Stimulated activated CD8-positive, alpha-beta memory T cell treated with anti-CD3 and anti-CD28 coated beads, Interleukin-2, amount 100 ng/mL, for 1 hour (primary cell): ENCODE results near the gene CEND1.

Experiments used
- DNase-seq, 2 donors: peaks; one replicate each; pipeline ENCODE4 v3.0.0-alpha.2; 2020; ENCODE audit warnings: low read depth in 2 of 2

The CEND1 gene

DNA sequence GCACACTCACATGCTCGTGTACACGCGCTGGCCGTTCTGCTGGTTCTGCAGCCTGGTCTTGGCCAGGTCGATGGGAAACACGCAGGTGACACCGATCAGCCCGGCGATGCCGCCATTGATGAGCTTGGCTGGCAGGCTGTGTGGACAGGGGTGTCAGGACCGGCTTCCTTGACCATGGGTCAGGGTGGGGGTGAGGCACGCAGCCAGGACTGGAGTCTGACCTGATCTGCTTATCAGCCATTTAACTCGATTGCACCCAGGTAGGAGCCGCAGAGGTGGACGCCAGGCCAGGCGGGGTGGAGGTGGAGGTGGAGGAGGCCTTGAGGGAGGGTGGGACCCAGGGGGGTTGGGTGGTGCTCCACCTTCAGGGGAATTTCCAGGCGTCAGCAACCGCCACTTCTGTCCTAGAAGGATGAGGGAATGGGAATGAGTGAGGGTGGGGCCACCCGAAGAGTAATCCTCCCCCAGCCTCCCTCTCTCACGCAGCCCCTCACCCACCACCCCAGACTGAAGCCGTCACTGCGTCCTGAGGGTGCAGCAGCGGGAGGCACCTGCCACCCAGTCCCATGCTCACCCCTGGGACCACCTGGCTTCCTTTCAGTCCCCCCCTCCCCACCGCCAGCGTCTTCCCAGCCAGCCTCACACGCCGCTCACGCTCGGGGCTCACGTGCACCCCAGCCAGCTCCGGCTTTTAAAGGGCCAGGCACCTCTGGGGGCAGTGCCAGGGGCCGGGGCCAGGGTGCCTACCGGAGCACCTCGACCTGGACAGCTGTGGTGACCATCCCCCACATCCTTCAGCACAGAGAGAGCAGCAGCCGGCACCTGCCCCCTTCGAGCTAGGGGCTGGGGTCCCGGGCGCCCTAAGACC is 5.1 kb upstream of the CEND1 start:
- no peak for DNase-seq

GRCh38 chr11:794013-794765 is 4.3 kb upstream of the CEND1 start:
- DNase-seq: no peak

DNA sequence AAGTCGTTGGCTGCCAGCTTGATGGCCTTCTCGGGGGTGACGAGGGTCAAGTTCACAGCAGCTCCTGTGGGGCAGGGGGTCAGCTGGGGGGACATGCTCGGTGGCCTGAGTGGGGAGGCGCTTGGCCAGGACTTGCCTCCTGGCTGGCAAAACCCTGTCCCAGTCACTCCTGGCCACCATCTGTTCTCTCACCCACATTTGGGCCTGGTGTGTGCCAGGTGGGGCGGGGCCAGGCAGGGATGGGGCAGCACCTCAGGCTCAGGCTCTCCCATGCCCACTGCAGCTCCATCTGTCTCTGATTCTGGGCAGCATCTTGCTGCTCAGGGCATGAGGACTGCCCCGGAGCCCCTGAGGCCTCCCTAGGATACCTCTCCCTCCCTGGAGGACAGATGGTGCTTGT is 3.7 kb upstream of the CEND1 start:
- no peak for DNase-seq

DNA sequence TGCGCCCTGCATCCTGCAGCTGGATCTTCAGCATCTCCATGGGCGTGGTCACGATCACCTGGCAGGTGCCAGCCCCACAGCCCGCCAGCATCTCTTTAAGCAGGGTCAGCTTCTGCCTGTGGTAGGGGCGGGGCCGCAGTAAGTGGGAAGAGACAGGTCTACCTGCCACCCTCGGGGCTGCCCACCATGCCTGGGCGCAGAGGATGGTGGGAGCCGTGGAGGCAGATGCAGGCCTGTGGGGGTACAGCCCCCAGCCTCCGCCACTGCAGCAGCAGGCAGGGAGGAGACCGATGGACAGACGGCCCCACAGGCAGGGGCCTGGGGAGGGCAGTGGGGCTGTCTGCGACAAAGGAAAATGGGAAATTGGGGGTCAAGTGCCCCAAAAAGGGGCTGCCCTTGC is 3.0 kb upstream of the CEND1 start:
- no peak for DNase-seq

GRCh38 chr11:792535-792821 is 2.6 kb upstream of the CEND1 start:
- DNase-seq: no peak

GRCh38 chr11:791658-792534 is 2.0 kb upstream of the CEND1 start:
- no peak for DNase-seq

GRCh38 chr11:790721-791564 is 1.1 kb upstream of the CEND1 start:
- no peak for DNase-seq

- no peak for DNase-seq
Measured at GRCh38 chr11:788953-789940, 643 bp downstream of the CEND1 start.

DNA sequence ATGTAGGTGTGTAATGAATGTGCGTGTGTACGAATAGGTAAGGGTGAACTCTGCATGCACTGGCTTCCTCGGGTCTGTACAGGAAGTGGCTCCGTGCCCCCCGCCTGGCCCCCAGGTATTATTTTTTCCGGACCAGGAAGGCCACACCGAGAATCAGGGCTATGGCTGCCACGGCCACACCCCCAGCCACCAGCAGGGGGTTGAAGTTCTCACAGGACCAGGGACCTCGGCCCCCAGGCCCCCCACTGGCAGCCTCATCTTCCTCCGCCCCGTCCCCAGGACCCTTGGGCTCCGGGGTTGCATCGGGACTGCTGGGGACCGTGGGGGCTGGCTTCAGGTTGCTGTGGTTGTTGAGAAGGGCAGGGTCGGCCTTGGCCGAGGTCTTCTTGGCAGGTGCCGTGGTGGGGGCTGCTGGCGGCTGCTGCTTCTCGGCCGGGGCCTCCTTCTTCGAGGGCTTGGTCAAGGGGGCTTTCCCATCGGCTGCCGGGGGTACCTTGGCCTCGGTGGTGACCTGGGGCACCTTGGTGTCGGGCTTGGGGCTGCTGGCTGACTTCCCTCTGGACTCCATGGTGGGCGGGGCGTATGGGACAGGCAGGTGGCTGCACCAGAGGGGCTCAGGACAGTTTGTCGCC is 1.8 kb downstream of the CEND1 start:
- no peak for DNase-seq

DNA sequence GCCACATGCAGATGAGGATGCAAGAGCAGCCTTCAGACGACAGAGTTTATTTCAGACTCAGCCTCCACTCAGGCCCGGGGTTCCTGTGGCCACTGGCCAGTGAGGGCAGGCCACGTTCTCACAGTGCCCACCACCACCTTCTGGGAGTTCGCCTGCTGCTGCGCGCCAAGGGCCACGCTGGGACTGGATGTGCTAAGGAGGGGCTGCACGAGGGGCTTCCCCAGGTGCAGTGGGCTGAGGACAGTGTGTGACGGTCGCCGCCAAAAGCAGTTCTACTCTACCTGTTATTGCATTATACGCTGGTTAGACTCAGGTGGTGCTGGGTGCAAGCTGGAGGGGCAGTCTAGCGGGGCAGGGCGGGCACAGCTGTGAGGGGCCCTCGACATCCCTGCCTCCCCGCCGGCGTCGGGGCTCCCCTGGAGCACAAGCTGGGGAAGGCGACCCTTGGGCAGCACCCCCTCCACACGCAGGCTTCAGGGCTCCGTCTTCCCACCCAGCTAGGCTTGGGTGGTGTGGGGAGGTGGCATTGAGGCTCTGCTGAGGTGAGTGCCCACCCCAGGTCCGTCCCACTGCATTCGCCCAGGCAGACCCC is 2.7 kb downstream of the CEND1 start:
- no peak for DNase-seq

DNA sequence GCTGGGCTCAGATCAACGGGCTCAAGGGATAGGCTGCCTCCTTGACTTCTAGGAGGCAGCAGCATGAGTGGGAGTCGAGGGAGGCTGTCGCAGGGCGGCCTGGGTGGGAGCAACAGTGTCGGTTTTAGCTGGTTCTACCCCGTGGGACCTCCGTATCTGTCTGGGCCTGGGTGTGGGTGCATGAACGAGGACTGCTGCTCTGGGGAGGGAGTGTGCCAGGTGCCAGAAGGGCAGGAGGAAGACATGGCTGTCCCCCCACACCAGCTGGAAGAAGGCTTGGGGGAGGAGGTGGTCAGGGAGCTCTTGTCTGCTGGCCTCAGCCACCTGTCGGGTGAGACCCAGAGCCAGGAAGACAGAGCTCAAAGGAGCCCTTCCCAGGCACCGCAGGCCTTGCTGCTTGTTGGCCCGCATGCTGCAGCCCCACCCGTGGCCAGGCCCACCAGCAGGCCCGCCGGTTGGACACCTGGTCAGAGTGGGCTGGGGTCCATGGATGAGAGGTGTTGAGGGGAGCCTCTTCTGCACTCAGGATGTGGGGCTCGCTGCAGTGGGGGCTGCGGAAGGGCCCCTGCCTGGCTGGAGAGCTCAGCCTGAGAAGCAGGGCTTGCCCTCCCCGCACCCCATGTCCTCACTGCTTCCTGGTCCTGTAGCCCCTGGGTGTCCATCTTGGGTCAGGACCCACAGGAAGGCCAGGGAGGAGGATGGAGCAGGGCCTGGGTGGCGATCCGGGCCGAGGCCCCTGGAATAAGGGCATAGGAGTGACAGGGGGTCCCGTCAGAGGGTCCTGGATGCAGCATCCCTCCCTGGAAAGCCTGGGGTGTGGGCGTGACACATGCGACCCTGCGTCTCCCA is 3.4 kb downstream of the CEND1 start:
- no peak for DNase-seq

DNA sequence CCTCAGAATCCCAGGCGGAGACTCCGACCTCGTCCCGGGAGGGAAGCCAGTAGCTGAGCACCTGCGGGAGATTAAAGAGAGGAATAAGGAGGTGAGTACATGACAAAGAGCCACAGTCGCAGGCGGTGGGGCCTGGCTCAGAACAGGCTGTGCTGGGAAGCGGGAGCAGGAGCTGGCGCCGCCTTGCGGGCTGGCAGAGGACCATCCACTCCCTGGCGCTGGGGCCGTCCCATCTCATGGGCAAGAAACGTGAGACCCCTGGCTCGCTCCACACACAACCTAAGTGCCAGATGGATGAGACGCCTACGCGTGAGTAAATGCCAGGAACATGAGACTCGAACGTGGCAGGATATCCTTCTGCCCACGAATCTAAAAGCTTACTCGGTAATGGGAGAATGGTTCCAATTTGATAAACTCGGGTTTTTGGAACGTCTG is 6.3 kb downstream of the CEND1 start:
- DNase-seq: no peak

DNA sequence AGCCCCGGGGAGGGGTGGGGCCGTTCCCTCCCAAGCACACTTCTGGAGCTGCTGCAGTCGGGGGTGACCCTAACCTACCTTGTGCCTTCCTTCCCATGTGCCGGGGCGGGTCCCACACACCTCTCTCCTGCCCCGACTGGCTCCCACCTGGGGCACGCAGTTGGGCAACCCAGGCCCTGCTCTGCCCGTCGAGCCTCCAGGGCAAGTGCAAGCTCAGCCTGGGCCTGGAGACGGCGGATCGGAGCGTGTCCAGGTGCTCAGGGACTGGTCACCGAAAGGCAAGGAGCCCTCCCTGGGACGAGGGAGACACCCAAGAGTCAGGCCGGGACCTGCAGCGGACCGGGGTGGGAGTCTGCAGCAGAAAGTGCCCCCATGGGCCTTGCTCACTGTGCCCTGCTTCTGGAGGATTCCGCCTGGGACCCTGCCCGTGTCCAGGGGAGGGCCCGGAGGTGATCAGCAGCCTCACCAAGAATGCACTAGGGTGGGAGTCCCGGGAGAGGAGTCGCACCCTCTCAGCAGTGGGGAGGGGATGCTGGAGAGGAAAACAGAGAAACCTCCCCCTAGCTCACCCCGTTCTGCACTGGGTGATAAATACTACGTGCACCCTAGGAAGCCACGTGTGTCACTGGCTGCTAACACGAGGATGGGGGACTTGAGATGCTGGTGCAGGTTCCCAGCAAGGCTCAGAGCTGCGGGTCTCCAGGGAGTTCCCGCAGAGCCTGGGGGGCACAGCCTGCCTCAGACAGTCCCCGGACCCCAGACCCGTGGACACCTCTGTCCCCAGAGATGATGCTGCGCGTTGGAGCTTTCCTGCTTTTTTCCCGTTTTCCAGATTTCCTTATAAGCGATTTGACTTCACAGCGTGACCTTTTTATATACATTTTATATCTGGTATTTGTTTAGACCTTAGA is 7.4 kb downstream of the CEND1 start:
- DNase-seq: no peak

- DNase-seq: no peak
Measured at GRCh38 chr11:779955-780532, 9.8 kb downstream of the CEND1 start.

GRCh38 chr11:778976-779954 is 10.6 kb downstream of the CEND1 start:
- DNase-seq: no peak
